Epithelial cell of proximal tubule (primary cell): ENCODE measurements around the gene MAN2A2. TPM values are rescaled to one million over a fixed set of nuclear protein-coding genes. Genes with fewer than 3 reads are reported as not detected.

Experiments
- DNase-seq: peaks from one replicate; pipeline ENCODE4 v3.0.0-alpha.2; 2011; ENCODE audit warnings: low read depth
- H3K4me3 ChIP-seq: 2 replicates; pipeline ENCODE4 v1.5.1; 2011; ENCODE audit warnings: low read depth, mild to moderate bottlenecking, low read length
- total RNA-seq: library from RNA; depleted of rRNA; stranded (reverse); fragments of >200 nt; gene quantifications from 2 replicates; pipeline ENCODE4 v1.2.3, GENCODE V29; 2015
- TF ChIP-seq, protein P1 (sequence below): conservative IDR thresholded peaks from 2 replicates; pipeline ENCODE4 v1.5.1; 2012; ENCODE audit warnings: low read depth, mild to moderate bottlenecking, low read length

MAN2A2 gene
- total RNA-seq, 1 donor from 2014 or later = 25.3 TPM

DNA sequence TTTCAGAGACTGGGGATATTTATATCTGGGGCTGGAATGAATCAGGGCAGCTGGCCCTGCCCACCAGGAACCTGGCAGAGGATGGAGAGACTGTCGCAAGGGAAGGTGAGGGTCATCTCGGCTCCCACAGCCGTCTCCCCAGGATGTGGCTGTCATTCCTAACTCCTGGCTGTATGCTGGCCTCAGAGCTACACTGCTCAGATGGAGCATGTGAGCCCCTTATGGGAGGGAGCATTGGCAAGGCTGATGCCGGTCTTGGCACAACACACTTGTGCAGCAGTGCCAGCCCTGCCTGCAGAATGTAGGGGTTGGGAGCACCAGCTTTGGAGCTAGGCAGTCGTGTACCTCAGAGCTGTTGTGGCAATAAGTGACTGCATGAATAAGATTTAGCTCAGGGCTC is 56.8 kb downstream of the MAN2A2 start:
- no peak for DNase-seq
- TF ChIP-seq, protein P1, sequence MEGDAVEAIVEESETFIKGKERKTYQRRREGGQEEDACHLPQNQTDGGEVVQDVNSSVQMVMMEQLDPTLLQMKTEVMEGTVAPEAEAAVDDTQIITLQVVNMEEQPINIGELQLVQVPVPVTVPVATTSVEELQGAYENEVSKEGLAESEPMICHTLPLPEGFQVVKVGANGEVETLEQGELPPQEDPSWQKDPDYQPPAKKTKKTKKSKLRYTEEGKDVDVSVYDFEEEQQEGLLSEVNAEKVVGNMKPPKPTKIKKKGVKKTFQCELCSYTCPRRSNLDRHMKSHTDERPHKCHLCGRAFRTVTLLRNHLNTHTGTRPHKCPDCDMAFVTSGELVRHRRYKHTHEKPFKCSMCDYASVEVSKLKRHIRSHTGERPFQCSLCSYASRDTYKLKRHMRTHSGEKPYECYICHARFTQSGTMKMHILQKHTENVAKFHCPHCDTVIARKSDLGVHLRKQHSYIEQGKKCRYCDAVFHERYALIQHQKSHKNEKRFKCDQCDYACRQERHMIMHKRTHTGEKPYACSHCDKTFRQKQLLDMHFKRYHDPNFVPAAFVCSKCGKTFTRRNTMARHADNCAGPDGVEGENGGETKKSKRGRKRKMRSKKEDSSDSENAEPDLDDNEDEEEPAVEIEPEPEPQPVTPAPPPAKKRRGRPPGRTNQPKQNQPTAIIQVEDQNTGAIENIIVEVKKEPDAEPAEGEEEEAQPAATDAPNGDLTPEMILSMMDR = no peak
- no peak overlapping the region for H3K4me3 ChIP-seq

- DNase-seq = no peak
- H3K4me3 ChIP-seq = no peak overlapping the region
- TF ChIP-seq, protein P1 = no peak
These were observed 57.4 kb downstream of the MAN2A2 start for GRCh38 chr15:90960298-90961091.

DNA sequence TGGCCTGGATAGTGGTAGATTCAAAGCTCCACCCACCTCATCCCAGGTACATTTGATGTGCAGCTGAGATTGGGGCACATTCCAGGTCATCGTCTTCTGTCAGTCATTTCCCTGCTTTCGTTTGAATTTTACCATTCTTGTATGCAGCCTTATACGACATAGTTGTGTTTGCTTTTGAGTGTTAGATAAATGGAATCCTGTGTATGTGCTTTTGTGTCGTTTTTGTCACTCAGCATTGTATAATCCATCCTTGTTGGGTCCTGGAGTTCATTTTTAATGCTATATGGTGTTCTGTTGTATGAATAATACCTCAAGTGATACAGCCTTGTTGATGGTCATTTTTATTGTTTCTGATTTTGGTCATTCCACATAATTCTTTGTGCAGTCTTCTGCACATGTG is 58.9 kb downstream of the MAN2A2 start:
- no peak overlapping the region for H3K4me3 ChIP-seq
- DNase-seq = no peak
- TF ChIP-seq, protein P1 = no peak

GRCh38 chr15:90966262-90966661 is 63.2 kb downstream of the MAN2A2 start:
- TF ChIP-seq, protein P1 = no peak
- DNase-seq = no peak
- no peak overlapping the region for H3K4me3 ChIP-seq

DNA sequence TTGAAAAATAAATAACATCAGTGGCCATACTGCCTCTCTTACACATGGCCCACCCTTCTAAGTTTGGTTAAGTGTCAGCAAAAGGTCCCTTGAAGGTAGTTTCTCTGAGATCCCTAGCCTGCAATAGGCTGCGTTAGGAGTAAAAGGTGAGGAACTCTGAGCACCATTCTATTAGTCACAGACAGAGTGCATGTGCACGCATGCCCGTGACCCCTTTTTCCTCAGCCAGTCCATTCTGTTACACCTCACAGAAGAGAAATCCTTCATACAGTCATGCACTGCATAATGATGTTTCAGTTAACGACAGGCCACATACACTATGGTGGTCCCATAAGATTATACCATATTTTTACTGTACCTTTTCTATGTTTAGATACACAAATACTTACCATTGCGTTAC is 64.1 kb downstream of the MAN2A2 start:
- H3K4me3 ChIP-seq = no peak overlapping the region
- DNase-seq = no peak
- TF ChIP-seq, protein P1 = no peak

GRCh38 chr15:90968434-90968833 is 65.3 kb downstream of the MAN2A2 start:
- no peak for DNase-seq
- no peak overlapping the region for H3K4me3 ChIP-seq
- TF ChIP-seq, protein P1 = no peak

DNA sequence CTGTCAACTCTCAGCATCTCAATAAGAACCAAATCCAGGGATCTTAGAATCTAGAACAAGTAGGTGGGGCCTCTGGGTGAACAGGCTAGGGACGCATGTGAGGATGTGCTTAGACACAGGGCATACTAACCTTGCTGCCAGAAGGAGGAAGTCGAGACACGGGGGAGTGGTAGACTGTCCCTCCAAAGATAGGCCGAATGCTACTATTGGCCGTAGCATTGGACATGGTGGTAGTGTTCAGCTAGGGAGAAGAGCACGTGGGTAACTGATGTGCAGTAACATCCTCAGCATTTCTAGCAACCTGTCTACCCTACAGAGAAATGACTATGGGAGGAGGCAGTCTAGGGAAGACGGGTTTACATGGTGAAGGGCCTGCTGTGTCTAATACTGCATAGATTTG is 67.2 kb downstream of the MAN2A2 start:
- TF ChIP-seq, protein P1 = no peak
- DNase-seq = no peak
- H3K4me3 ChIP-seq = no peak overlapping the region
